Dendritic cell treated with granulocyte-macrophage colony-stimulating factor and Interleukin-4, amounts not matched to agents 40 ng/mL and 50 ng/mL, for 4 days (primary cell): ENCODE measurements around the gene MAPK8IP2.
A peak's percentile ranks its signal among the peaks of the same experiment; 100 is the strongest.

Experiments used
- H3K27ac Mint-ChIP-seq: one replicate; pipeline ENCODE4 v1.8.0; 2022; ENCODE audit warnings: mild to moderate bottlenecking, mixed read lengths
- H3K27me3 Mint-ChIP-seq: one replicate; pipeline ENCODE4 v1.8.0; 2022; ENCODE audit warnings: mild to moderate bottlenecking, mixed read lengths
- H3K36me3 Mint-ChIP-seq: one replicate; pipeline ENCODE4 v1.8.0; 2022; ENCODE audit warnings: low read depth, mixed read lengths
- H3K4me1 Mint-ChIP-seq: one replicate; pipeline ENCODE4 v1.8.0; 2022; ENCODE audit warnings: low read depth, mixed read lengths
- H3K4me3 Mint-ChIP-seq: one replicate; pipeline ENCODE4 v1.8.0; 2022; ENCODE audit warnings: mild to moderate bottlenecking, moderate library complexity, mixed read lengths
- H3K9me3 Mint-ChIP-seq: one replicate; pipeline ENCODE4 v1.8.0; 2022; ENCODE audit warnings: mixed read lengths
- intact Hi-C: fragments of 100-400 bp; cut with micrococcal nuclease; formaldehyde crosslinking; loops from one replicate; pipeline ENCODE4 v1.15.0; 2022

Gene MAPK8IP2

DNA sequence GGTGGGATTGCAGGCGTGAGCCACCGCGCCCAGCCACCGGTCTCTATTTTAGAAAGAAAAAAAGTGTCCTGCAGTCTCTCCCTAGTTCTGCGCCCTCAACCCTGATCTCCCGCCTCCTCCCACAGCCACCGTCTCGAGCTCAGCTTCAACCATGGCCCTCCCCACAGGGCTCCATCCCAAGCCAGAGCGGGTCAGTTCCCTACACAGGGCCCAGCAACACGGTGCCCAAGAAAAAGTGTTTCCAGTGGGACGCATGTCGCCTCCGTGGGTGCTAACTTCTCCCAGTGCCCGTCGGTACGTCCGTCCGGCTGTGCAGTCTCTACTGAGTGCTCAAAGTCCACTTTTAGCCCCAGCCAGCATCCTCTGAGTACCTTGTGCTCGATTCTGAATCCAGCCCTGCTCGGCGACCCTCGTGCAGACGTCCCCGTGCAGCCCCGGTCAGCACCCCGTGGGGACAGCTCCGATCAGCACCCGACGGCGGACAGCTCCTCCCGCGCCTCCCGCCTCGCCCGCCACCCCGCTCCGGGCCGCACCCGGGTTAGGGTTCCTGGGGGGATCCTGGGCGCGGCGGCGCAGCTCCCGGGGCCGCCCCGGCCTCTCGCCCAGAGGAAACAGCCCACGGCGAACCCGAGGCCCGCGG lies 657 bp upstream of the MAPK8IP2 start:
- H3K4me3 Mint-ChIP-seq, result peak overlapping the region; percentile 18
- no peaks in the 10 kb centered on the region for H3K36me3 Mint-ChIP-seq
- peaks cover 69% of the 10 kb centered on the region for H3K27me3 Mint-ChIP-seq
- intact Hi-C loops, result loop anchor here (2.0 kb wide), 1 partner anchor 17 kb away; the partner anchor contains the start of gene CHKB
- H3K9me3 Mint-ChIP-seq, result no peaks in the 10 kb centered on the region
- peaks cover 5% of the 10 kb centered on the region for H3K4me1 Mint-ChIP-seq
- no peak overlapping the region for H3K27ac Mint-ChIP-seq

DNA sequence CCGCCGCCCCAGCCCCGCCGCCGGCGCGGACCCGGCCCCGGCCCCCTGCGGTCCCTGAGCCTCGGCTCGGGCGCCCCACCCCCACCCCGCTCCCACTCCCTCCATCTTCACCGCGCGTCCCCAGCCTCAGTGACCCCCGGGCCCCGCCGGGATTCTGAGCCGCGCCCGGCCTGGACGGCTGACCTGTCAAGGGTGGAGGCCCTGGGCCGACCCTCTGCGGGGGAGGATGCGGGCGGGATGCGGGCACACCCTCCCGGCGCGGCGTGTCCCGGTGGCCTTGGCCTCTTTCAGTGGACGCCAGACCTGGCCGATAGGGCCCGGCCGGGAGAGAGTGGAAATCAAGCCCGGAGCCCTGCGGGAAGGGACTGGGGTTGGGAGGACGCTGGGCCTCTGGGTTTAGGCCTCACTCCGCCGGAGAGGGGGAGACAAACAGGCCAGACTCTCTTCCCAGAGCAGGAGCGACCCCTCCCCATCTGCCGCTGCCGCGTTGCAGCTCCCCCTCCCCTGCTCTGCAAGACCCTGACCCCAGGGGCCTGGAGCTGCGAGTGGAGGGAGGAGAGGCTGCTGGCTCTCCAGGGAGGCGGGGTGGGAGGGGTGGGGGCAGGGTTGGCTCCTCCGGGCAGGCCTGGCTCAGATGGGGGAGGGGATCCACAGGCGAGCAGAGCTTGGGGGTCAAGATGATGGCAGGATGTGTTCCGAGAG lies 525 bp downstream of the MAPK8IP2 start:
- Mint-ChIP-seq H3K9me3 (no peaks in the 10 kb centered on the region), H3K27me3 (peaks cover 80% of the 10 kb centered on the region), H3K4me3 (peak overlapping the region; percentile 30), H3K27ac (no peak overlapping the region), H3K4me1 (peaks cover 5% of the 10 kb centered on the region), H3K36me3 (no peaks in the 10 kb centered on the region)
- intact Hi-C loops, result loop anchor here (2.0 kb wide), 1 partner anchor 18 kb away; the partner anchor contains the start of gene CHKB

DNA sequence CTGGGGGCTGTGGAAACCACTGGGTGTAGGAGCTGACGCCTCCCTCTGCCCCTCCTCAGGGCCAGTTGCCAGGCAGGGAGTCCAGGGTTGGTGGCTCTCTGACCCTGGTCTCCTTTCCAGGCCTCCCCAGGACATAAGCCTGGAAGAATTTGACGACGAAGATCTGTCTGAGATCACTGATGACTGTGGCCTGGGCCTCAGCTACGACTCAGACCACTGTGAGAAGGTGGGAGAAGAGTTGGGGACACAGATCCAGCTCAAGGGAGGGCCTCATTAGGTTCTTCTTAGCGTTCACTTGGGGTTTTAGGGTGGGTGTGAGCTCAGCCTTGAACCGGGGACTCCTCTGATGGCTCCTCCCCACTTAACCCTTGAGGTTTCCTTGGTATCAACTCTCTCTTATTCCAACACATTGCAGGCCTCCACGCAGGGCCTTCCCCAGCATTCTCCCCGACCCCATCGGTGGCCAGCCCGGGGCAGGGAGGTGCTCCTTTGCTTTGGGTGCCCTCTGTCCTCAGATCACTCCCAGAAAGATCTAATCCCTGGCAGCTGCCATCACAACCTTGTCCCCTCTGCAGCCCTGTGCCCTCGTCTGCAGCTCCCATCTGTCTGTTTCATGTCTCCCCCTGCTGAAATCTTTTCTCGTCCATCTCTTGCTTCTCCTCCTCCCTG lies 1.2 kb downstream of the MAPK8IP2 start:
- Mint-ChIP-seq H3K4me1 (peaks cover 5% of the 10 kb centered on the region), H3K4me3 (no peak overlapping the region), H3K9me3 (no peaks in the 10 kb centered on the region), H3K36me3 (no peaks in the 10 kb centered on the region), H3K27ac (no peak overlapping the region), H3K27me3 (peaks cover 85% of the 10 kb centered on the region)
- intact Hi-C loops, result loop anchor here (2.0 kb wide), 1 partner anchor 19 kb away; the partner anchor contains the start of gene CHKB

DNA sequence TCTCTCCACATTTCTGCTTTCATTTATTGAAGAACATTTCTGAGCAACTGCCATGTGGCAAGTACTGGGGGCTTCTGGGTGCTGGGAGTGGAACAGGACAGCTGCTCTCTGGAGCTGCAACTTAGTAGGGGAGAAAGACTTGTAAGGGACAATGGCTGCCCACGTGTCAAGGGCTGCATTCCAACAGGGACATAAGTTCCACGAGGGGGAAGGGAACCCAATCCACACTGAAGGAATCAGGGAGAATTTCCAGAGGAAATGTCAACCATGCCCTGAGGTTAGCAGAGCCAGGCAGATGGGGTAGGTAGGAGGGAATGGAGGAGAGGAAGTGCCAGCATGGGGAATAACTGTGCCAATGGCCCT lies 1.7 kb downstream of the MAPK8IP2 start:
- Mint-ChIP-seq H3K27me3 (peaks cover 86% of the 10 kb centered on the region), H3K27ac (no peak overlapping the region), H3K9me3 (no peaks in the 10 kb centered on the region), H3K4me3 (no peak overlapping the region), H3K4me1 (peaks cover 5% of the 10 kb centered on the region), H3K36me3 (no peaks in the 10 kb centered on the region)
- intact Hi-C loops, result no loop called here

DNA sequence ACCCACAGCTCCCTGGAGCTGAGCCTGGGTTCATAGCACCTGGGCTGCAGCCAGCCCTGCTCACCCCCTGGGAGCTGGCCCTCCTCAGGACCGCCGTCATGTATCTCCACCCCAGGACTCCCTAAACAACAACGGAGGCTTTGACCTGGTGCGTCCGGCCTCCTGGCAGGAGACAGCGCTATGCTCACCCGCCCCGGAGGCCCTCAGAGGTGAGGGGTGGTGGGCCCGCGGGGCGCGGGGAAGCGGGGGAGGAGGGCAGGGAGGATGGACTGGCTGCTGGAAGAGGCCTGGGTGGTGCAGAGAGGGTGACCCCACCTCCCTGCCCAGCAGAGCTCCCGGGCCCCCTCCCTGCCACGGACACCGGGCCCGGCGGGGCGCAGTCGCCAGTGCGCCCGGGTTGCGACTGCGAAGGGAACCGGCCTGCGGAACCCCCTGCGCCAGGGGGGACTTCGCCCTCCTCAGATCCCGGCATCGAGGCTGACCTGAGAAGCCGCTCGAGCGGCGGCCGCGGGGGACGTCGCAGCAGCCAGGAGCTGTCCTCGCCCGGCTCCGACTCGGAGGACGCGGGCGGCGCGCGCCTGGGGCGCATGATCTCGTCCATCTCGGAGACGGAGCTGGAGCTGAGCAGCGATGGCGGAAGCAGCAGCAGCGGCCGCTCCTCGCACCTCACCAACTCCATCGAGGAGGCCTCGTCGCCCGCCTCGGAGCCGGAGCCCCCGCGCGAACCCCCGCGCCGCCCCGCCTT lies 3.1 kb downstream of the MAPK8IP2 start:
- Mint-ChIP-seq H3K27ac (no peak overlapping the region), H3K9me3 (no peaks in the 10 kb centered on the region), H3K36me3 (no peaks in the 10 kb centered on the region), H3K4me3 (no peak overlapping the region), H3K4me1 (peaks cover 5% of the 10 kb centered on the region), H3K27me3 (peaks cover 85% of the 10 kb centered on the region)
- intact Hi-C loops, result no loop called here

DNA sequence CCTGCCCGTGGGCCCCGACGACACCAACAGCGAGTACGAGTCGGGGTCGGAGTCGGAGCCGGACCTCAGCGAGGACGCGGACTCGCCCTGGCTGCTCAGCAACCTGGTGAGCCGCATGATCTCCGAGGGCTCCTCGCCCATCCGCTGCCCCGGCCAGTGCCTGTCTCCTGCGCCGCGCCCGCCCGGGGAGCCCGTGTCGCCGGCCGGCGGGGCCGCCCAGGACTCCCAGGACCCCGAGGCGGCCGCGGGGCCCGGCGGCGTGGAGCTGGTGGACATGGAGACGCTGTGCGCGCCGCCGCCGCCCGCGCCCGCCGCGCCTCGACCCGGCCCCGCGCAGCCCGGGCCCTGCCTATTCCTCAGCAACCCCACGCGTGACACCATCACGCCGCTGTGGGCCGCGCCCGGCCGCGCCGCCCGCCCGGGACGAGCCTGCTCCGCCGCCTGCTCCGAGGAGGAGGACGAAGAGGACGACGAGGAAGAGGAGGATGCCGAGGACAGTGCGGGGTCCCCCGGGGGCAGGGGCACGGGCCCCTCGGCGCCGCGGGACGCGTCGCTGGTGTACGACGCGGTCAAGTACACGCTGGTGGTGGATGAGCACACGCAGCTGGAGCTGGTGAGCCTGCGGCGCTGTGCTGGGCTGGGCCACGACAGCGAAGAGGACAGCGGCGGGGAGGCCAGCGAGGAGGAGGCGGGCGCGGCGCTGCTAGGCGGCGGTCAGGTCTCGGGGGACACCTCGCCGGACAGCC lies 3.8 kb downstream of the MAPK8IP2 start:
- H3K9me3 Mint-ChIP-seq, result no peaks in the 10 kb centered on the region
- peaks cover 5% of the 10 kb centered on the region for H3K4me1 Mint-ChIP-seq
- no peaks in the 10 kb centered on the region for H3K36me3 Mint-ChIP-seq
- H3K27ac Mint-ChIP-seq, result no peak overlapping the region
- intact Hi-C loops, result no loop called here
- no peak overlapping the region for H3K4me3 Mint-ChIP-seq
- H3K27me3 Mint-ChIP-seq, result peaks cover 87% of the 10 kb centered on the region

DNA sequence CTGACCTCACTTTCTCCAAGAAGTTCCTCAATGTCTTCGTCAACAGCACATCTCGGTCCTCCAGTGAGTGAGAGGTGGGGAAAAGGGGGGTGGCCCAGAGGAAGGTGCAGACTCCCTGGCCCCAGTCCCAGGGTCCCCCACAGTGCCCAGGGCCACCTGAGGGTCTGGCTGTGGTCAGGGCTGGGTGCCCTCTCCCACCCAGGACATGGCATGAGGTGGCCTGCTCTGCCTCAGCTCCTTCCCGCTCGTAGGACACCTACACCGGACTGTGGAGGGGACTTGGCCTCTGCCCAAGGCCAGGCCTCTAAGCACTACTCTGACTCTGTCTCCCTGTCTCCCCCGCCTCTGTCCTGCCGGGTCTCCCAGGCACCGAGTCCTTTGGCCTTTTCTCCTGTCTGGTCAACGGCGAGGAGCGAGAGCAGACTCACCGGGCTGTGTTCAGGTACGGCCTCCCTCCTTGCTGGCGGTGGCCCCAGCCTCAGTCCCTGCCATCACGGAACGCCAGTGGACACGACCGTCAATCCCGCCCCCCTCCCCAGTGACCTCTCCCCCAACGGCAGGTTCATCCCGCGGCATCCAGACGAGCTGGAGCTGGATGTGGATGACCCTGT lies 4.5 kb downstream of the MAPK8IP2 start:
- intact Hi-C loops, result no loop called here
- Mint-ChIP-seq H3K27me3 (peaks cover 86% of the 10 kb centered on the region), H3K36me3 (no peaks in the 10 kb centered on the region), H3K4me3 (no peak overlapping the region), H3K4me1 (peaks cover 1% of the 10 kb centered on the region), H3K27ac (no peak overlapping the region), H3K9me3 (no peaks in the 10 kb centered on the region)

DNA sequence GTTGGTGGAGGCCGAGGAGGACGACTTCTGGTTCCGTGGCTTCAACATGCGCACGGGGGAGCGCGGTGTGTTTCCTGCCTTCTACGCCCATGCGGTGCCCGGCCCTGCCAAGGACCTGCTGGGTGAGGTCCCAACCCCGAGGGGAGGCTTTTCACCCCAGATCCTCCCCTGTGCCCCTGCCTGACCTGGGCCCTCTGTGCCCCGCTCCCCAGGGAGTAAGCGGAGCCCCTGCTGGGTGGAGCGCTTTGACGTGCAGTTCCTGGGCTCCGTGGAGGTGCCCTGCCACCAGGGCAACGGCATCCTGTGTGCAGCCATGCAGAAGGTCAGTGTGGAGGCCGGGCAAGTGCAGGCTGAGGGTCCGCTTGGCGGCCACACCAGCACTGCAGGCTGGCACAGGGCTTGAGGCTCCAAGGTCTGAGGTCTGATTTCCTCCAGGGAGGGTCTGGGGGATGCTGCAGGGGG lies 5.1 kb downstream of the MAPK8IP2 start:
- Mint-ChIP-seq H3K4me1 (no peaks in the 10 kb centered on the region), H3K9me3 (no peaks in the 10 kb centered on the region), H3K36me3 (no peaks in the 10 kb centered on the region), H3K4me3 (no peak overlapping the region), H3K27ac (no peak overlapping the region), H3K27me3 (peaks cover 90% of the 10 kb centered on the region)
- intact Hi-C loops, result no loop called here

DNA sequence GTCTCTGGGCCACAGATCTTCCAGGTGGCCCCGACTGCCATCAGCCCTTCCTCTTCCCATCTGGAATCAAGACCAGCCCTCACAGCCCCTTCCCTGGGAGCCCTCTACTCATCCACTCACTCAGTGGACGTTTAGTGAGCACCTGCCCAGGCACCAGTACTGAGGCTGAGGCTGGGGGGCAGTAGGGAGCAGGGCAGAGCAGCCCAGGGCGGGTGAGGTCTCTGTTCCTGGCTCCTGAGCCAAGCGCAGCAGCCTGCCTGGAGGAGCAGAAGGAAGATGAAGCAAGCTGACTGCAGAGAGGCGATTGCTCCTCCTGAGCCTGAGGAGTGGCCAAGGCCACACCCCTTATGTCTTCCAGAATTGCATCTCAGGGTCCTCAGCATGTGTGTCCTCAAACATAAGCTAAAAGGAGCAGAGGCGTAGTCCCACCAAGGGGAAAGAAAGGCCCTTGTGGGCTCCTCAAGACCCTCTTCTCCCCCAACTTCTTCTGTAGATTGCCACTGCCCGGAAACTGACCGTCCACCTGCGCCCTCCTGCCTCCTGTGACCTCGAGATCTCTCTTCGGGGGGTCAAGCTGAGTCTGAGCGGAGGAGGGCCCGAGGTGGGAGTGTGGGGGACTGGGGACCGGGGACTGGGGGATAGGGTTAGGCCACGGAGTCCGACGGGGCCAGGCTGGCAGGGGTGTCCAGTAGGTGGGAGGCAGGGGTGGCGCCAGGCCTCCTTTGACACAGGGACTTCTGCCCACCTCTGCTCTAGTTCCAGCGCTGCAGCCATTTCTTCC lies 5.8 kb downstream of the MAPK8IP2 start:
- Mint-ChIP-seq H3K27ac (no peak overlapping the region), H3K9me3 (no peaks in the 10 kb centered on the region), H3K27me3 (peaks cover 91% of the 10 kb centered on the region), H3K4me3 (no peak overlapping the region), H3K4me1 (no peaks in the 10 kb centered on the region), H3K36me3 (no peaks in the 10 kb centered on the region)
- intact Hi-C loops, result no loop called here

DNA sequence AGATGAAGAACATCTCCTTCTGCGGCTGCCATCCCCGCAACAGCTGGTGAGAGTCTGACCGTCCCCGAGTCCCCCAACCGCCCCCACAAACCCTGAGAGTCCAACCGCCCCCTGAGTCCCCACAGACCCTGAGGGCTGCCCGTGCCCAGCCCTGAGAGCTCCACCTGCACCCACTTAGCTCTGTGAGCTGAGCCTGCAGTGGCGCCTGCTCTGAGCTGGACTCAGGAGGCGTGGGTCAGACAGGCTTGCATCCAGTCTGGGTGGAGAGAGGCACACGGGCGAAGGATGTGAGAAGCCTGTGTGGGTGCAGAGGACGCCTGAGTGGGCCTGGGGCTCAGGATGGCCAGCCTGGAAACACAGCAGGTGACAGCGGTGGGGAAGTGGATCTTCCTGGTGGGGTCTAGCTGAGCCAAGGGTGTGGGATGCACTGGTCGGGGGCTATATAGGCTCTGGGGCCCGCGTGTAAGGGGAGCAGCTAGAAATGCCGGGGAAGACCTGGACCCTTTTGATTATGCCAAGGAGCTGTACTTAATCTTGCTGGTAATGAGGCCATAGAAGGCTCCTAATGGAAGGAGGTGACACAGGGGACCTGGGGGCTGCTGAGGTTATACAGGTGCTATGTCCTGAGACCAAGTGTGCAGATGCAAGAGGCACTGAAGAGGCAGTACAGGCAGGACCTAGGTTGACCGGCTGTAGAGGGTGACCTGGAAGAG lies 6.5 kb downstream of the MAPK8IP2 start:
- H3K27ac Mint-ChIP-seq, result no peak overlapping the region
- no peak overlapping the region for H3K4me3 Mint-ChIP-seq
- peaks cover 90% of the 10 kb centered on the region for H3K27me3 Mint-ChIP-seq

DNA sequence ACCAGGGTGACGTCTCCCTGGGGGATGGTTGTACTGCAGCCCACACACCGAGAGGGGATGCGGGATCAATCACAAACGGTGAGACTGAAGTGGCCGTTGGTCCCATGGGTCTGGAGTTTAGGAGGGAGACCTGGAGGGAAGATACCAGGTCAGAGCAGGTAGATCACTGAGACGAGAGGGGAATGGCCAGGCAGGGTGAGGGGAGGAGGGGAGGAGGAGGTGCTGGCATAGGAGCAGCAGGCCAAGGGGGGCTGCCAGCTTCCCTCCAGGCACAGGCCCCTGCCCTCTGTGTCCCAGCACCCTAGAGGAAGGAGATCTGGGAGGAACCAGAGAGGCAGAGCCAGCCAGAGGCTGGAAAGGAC lies 7.0 kb downstream of the MAPK8IP2 start:
- Mint-ChIP-seq H3K36me3 (no peaks in the 10 kb centered on the region), H3K9me3 (no peaks in the 10 kb centered on the region), H3K27me3 (peaks cover 90% of the 10 kb centered on the region), H3K4me3 (no peak overlapping the region), H3K27ac (no peak overlapping the region), H3K4me1 (peaks cover 4% of the 10 kb centered on the region)
- intact Hi-C loops, result no loop called here

More for the DNA sequence above, 6.5 kb downstream of the MAPK8IP2 start:
- no peaks in the 10 kb centered on the region for H3K9me3 Mint-ChIP-seq
- H3K36me3 Mint-ChIP-seq, result no peaks in the 10 kb centered on the region
- H3K4me1 Mint-ChIP-seq, result no peaks in the 10 kb centered on the region
- intact Hi-C loops, result no loop called here
